Chondrocyte (in vitro differentiated cells): ENCODE measurements around the gene CPNE7. TPM values are rescaled to one million over a fixed set of nuclear protein-coding genes. Genes with fewer than 3 reads are reported as not detected.

Source experiments
- DNase-seq: peaks from one replicate; pipeline ENCODE4 v3.0.0; 2021; ENCODE audit warnings: mixed read lengths, low spot score
- H3K27ac Mint-ChIP-seq: one replicate; pipeline ENCODE4 v1.8.0; 2021; ENCODE audit warnings: mild to moderate bottlenecking, moderate library complexity, mixed read lengths; ENCODE audit not compliant: unreplicated experiment
- H3K27me3 Mint-ChIP-seq: 2 replicates; pipeline ENCODE4 v1.8.0; 2021; ENCODE audit warnings: low read depth, mixed read lengths
- H3K36me3 Mint-ChIP-seq: 2 replicates; pipeline ENCODE4 v1.8.0; 2021; ENCODE audit warnings: low read depth, mixed read lengths
- H3K4me1 Mint-ChIP-seq: 2 replicates; pipeline ENCODE4 v1.8.0; 2021; ENCODE audit warnings: low read depth, mild to moderate bottlenecking, mixed read lengths
- H3K4me3 Mint-ChIP-seq: one replicate; pipeline ENCODE4 v1.8.0; 2021; ENCODE audit warnings: mild to moderate bottlenecking, moderate library complexity, mixed read lengths; ENCODE audit not compliant: unreplicated experiment
- H3K9me3 Mint-ChIP-seq: 2 replicates; pipeline ENCODE4 v1.8.0; 2021; ENCODE audit warnings: low read depth, mixed read lengths
- CTCF ChIP-seq: fragments of 200-600 bp; sonication (generic); IDR thresholded peaks from 2 replicates; pipeline ENCODE4 v1.5.0; 2021; ENCODE audit warnings: antibody characterized with exemption, mild to moderate bottlenecking, moderate library complexity
- total RNA-seq: library from RNA; stranded (reverse); gene quantifications from 3 replicates; pipeline ENCODE4 v1.2.1, GENCODE V29; 2021

The CPNE7 gene
- total RNA-seq, 1 donor from 2014 or later: 15.5 TPM

GRCh38 chr16:89582614-89583196 is 7.1 kb downstream of the CPNE7 start:
- no peak for TF ChIP-seq CTCF
- Mint-ChIP-seq H3K27me3 (no peaks in the 10 kb centered on the region), H3K4me1 (peaks cover 5% of the 10 kb centered on the region), H3K27ac (no peak overlapping the region), H3K4me3 (no peak overlapping the region), H3K36me3 (no peaks in the 10 kb centered on the region), H3K9me3 (no peaks in the 10 kb centered on the region)
- DNase-seq: no peak

DNA sequence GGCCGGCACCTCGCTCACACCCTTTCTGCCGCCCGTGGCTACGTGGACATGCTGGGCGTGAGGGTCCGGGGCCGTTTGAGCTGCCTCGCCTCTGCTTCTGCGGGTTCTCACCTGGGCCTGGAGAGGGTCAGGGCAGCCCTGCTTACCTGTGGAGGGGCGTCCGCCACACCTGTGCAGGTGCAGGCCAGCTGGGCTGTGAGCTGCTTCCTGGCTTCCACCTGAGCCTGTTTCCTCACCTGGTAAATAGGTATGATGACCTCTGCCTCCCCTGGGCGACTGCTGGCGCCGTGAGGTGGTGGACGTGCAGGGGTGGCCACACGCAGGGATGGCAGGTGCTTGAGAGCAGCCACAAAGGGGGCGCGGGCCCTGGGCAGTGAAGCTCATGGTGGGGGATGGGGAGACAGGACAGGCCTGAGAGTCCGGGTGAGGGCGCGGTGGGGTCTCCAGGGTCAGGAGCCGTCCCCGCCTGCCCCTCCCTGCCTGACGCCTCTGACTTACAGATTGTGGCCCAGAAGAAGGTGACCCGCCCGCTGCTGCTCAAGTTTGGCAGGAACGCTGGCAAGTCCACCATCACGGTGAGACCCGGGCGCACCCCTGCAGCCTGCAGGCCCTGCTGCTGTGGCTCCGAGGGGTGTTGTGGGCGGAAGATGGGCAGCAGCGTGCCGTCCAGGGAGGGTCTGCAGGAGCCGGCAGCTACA is 7.8 kb downstream of the CPNE7 start:
- Mint-ChIP-seq H3K27ac (no peak overlapping the region), H3K4me1 (peaks cover 5% of the 10 kb centered on the region), H3K27me3 (no peaks in the 10 kb centered on the region), H3K36me3 (no peaks in the 10 kb centered on the region), H3K4me3 (no peak overlapping the region), H3K9me3 (no peaks in the 10 kb centered on the region)
- no peak for DNase-seq
- no peak for TF ChIP-seq CTCF

DNA sequence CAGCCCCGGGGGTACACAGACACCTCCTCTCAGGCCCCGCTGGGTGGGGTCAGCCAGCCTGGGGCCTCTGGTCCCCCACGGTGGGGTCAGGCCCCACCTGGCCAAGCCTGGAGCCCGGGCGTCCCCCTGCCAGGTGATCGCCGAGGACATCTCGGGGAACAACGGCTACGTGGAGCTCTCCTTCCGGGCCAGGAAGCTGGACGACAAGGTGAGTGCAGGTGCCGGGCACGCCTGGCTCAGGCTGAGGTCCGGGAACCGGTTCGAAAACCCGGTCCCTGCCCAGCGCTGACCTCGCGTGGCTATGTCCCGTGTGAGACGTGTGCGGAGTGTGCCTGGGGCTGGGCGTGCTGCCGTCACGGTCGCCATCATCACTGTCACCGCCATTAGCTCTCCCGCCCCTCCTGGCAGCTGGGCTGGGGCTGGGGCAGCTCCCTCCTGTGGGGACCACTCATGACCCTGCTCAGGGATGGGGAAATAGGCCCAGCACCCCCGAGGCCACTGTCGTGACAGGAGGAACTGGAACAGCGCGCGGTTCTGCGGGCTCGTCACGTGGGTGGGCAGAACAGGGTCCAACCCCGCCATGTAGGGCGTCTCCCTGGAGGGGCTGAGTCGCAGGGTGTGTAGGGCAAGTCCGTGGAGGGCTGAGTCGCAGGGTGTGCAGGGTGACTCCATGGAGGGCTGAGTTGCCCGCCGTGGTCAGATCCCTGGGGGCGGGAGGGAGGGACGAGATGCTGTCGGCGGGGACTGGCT is 8.5 kb downstream of the CPNE7 start:
- Mint-ChIP-seq H3K4me1 (peaks cover 5% of the 10 kb centered on the region), H3K4me3 (no peak overlapping the region), H3K27me3 (no peaks in the 10 kb centered on the region), H3K36me3 (no peaks in the 10 kb centered on the region), H3K27ac (no peak overlapping the region), H3K9me3 (no peaks in the 10 kb centered on the region)
- no peak for DNase-seq
- TF ChIP-seq CTCF: no peak

- no peaks in the 10 kb centered on the region for H3K9me3 Mint-ChIP-seq
- peak overlapping the region; percentile 17 for H3K27ac Mint-ChIP-seq
- TF ChIP-seq CTCF: no peak
- peak; percentile 84 for DNase-seq
- no peak overlapping the region for H3K4me3 Mint-ChIP-seq
- H3K27me3 Mint-ChIP-seq: no peaks in the 10 kb centered on the region
- peaks cover 5% of the 10 kb centered on the region for H3K4me1 Mint-ChIP-seq
- H3K36me3 Mint-ChIP-seq: no peaks in the 10 kb centered on the region
Observed at GRCh38 chr16:89584768-89585549, 9.4 kb downstream of the CPNE7 start.

GRCh38 chr16:89586218-89586617 is 10.7 kb downstream of the CPNE7 start:
- Mint-ChIP-seq H3K4me1 (peaks cover 5% of the 10 kb centered on the region), H3K9me3 (no peaks in the 10 kb centered on the region), H3K36me3 (no peaks in the 10 kb centered on the region), H3K27ac (no peak overlapping the region), H3K4me3 (no peak overlapping the region), H3K27me3 (no peaks in the 10 kb centered on the region)
- no peak for DNase-seq
- TF ChIP-seq CTCF: no peak
